NCI-H2107 (cell line): Measurements from ENCODE around the gene SMAP2.
"Not testable (repeated sequence)": the region's sequence is repeated elsewhere in the genome, so short reads cannot be mapped to it uniquely, and the experiment has no call there.

Experiments used
- DNase-seq: peaks from one replicate; lab custom pipeline; 2025; lab: John Stamatoyannopoulos, UW

The SMAP2 gene

GRCh38 chr1:40372658-40373322, 737 bp upstream of the SMAP2 start:
- DNase-seq = no peak

GRCh38 chr1:40377512-40377911, 4.0 kb downstream of the SMAP2 start:
- DNase-seq = no peak

- no peak for DNase-seq
These were observed 6.4 kb downstream of the SMAP2 start for GRCh38 chr1:40379785-40380452.

GRCh38 chr1:40380817-40381216, 7.3 kb downstream of the SMAP2 start:
- no peak for DNase-seq

- DNase-seq = no peak
These were observed 8.0 kb downstream of the SMAP2 start for GRCh38 chr1:40381268-40382107.

- DNase-seq = no peak
These were observed 8.6 kb downstream of the SMAP2 start for GRCh38 chr1:40382108-40382460.

GRCh38 chr1:40382601-40383000, 9.1 kb downstream of the SMAP2 start:
- no peak for DNase-seq

- no peak for DNase-seq
These were observed 9.6 kb downstream of the SMAP2 start for GRCh38 chr1:40383095-40383487.

- DNase-seq = no peak
These were observed 10.2 kb downstream of the SMAP2 start for GRCh38 chr1:40383488-40384412.

- peak; percentile 25 for DNase-seq
These were observed 10.9 kb downstream of the SMAP2 start for GRCh38 chr1:40384413-40384762.

GRCh38 chr1:40384887-40385286, 11.4 kb downstream of the SMAP2 start:
- DNase-seq = no peak

GRCh38 chr1:40385437-40386358, 12.2 kb downstream of the SMAP2 start:
- DNase-seq = no peak

GRCh38 chr1:40386359-40386723, 12.8 kb downstream of the SMAP2 start:
- DNase-seq = no peak

- DNase-seq = no peak
These were observed 13.3 kb downstream of the SMAP2 start for GRCh38 chr1:40386796-40387195.

GRCh38 chr1:40387381-40388306, 14.1 kb downstream of the SMAP2 start:
- DNase-seq = not testable (repeated sequence)

GRCh38 chr1:40388456-40389321, 15.2 kb downstream of the SMAP2 start:
- DNase-seq = not testable (repeated sequence)

- DNase-seq = no peak
These were observed 15.8 kb downstream of the SMAP2 start for GRCh38 chr1:40389322-40389803.

- no peak for DNase-seq
These were observed 16.5 kb downstream of the SMAP2 start for GRCh38 chr1:40389871-40390560.
